Panc1 (cell line): ENCODE results near the gene JAK2. TPM values are rescaled to one million over a fixed set of nuclear protein-coding genes. Genes with fewer than 3 reads are reported as not detected.

ENCODE experiments used
- ATAC-seq: fragments of 200-7000 bp; cut with Tn5 transposase; 2 replicates; pipeline ENCODE4 v1.9.1; 2020; ENCODE audit warnings: mild to moderate bottlenecking, moderate library complexity
- BruUV-seq: library from RNA; stranded (reverse); fragments of 400-500 nt; replicated peaks from 2 replicates; lab custom pipeline; 2021; lab: Mats Ljungman, UMichigan
- CTCF ChIA-PET: fragments of 300-600 bp; sonication (Branson Sonifier 250); formaldehyde crosslinking; loops from one replicate; lab custom pipeline; 2022; ENCODE audit warnings: antibody characterized with exemption; lab: Charles Lee
- POLR2A ChIA-PET: fragments of 300-600 bp; sonication (Branson Sonifier 250); formaldehyde crosslinking; loops from one replicate; lab custom pipeline; 2022; ENCODE audit warnings: antibody characterized with exemption; lab: Charles Lee
- DNase-seq: peaks from one replicate; pipeline ENCODE4 v3.0.0-alpha.2; 2010; ENCODE audit warnings: low read depth, low spot score
- H3K27ac ChIP-seq: 2 replicates; pipeline ENCODE4 v1.5.1; 2011; ENCODE audit warnings: mild to moderate bottlenecking, low read length, inconsistent platforms
- H3K27me3 ChIP-seq: fragments of 200-500 bp; sonication (Bioruptor generic); 2 replicates; pipeline ENCODE4 v1.6.0; 2014; ENCODE audit warnings: low read length, inconsistent platforms; ENCODE audit not compliant: control insufficient read depth, insufficient read depth
- H3K36me3 ChIP-seq: fragments of 200-500 bp; sonication (Bioruptor generic); 2 replicates; pipeline ENCODE4 v1.5.1; 2014; ENCODE audit warnings: inconsistent platforms, mild to moderate bottlenecking, low read length, moderate library complexity; ENCODE audit not compliant: control insufficient read depth, insufficient read depth
- H3K4me1 ChIP-seq: 2 replicates; pipeline ENCODE4 v1.5.1; 2011; ENCODE audit warnings: inconsistent platforms, mild to moderate bottlenecking, low read length, moderate library complexity; ENCODE audit not compliant: control insufficient read depth, insufficient read depth
- H3K4me3 ChIP-seq, 2 experiments: 2 replicates each; pipeline ENCODE4 v1.5.1; 2011 to 2012; ENCODE audit warnings: low read depth in 2 of 2, low read length in 2 of 2, mild to moderate bottlenecking in 2 of 2, inconsistent platforms in 1 of 2, moderate library complexity in 1 of 2
- H3K9me3 ChIP-seq: fragments of 200-500 bp; sonication (Bioruptor generic); 2 replicates; pipeline ENCODE4 v1.5.1; 2014; ENCODE audit warnings: low read depth, mild to moderate bottlenecking, inconsistent platforms, low read length, moderate library complexity; ENCODE audit not compliant: control insufficient read depth, insufficient read depth
- CTCF ChIP-seq: fragments of 450-650 bp; IDR thresholded peaks from 2 replicates; pipeline ENCODE4 v1.5.1; 2017; ENCODE audit warnings: mild to moderate bottlenecking
- POLR2AphosphoS5 ChIP-seq: IDR thresholded peaks from 2 replicates; pipeline ENCODE4 v1.6.1; 2012; ENCODE audit warnings: mild to moderate bottlenecking, low read depth, low read length, moderate library complexity
- SIN3A ChIP-seq: IDR thresholded peaks from 2 replicates; pipeline ENCODE4 v1.6.1; 2012; ENCODE audit warnings: low read depth, mild to moderate bottlenecking, low read length, moderate library complexity, borderline replicate concordance; ENCODE audit not compliant: insufficient read depth
- TCF7L2 ChIP-seq: IDR thresholded peaks from 2 replicates; pipeline ENCODE4 v1.6.1; 2011; ENCODE audit warnings: mild to moderate bottlenecking, low read depth, low read length, inconsistent platforms
- in situ Hi-C: cut with HindIII; loops from 2 replicates; pipeline ENCODE4 v1.10.0; 2016; ENCODE audit warnings: low sequenced_read_pairs, low pct_unique_long_range_greater_than_20kb
- intact Hi-C: fragments of 100-400 bp; cut with micrococcal nuclease; formaldehyde crosslinking; loops from one replicate; pipeline ENCODE4 v1.10.0; 2022; ENCODE audit not compliant: unreplicated experiment
- total RNA-seq: library from RNA; stranded (reverse); gene quantifications from one replicate; pipeline ENCODE4 v1.2.1, GENCODE V29; 2021; ENCODE audit not compliant: unreplicated experiment
- TF ChIP-seq, protein P1 (sequence below), 2 experiments: IDR thresholded peaks; 2 replicates each; pipeline ENCODE4 v1.6.1; 2011 to 2012; ENCODE audit warnings: low read depth in 2 of 2, control low read depth in 1 of 2, low read length in 1 of 2, mild to moderate bottlenecking in 1 of 2, moderate library complexity in 1 of 2; ENCODE audit not compliant: insufficient read depth in 1 of 2

JAK2 gene
- total RNA-seq, 1 experiment from 2014 or later: 2.3 TPM

- H3K4me1 ChIP-seq: no peaks in the 10 kb centered on the region
- in situ Hi-C loops: no loop called here
- intact Hi-C loops: no loop called here
- H3K27ac ChIP-seq: no peak overlapping the region
- H3K36me3 ChIP-seq: no peaks in the 10 kb centered on the region
- CTCF ChIA-PET: no interaction called here
- POLR2A ChIA-PET: no interaction called here
- no peaks in the 10 kb centered on the region for H3K9me3 ChIP-seq
- ATAC-seq (no peak), DNase-seq (no peak)
- no TSS peak for BruUV-seq
- H3K27me3 ChIP-seq: no peaks in the 10 kb centered on the region
- TF ChIP-seq TCF7L2 (no peak), SIN3A (no peak), POLR2AphosphoS5 (no peak), CTCF (no peak)
- TF ChIP-seq, protein P1, sequence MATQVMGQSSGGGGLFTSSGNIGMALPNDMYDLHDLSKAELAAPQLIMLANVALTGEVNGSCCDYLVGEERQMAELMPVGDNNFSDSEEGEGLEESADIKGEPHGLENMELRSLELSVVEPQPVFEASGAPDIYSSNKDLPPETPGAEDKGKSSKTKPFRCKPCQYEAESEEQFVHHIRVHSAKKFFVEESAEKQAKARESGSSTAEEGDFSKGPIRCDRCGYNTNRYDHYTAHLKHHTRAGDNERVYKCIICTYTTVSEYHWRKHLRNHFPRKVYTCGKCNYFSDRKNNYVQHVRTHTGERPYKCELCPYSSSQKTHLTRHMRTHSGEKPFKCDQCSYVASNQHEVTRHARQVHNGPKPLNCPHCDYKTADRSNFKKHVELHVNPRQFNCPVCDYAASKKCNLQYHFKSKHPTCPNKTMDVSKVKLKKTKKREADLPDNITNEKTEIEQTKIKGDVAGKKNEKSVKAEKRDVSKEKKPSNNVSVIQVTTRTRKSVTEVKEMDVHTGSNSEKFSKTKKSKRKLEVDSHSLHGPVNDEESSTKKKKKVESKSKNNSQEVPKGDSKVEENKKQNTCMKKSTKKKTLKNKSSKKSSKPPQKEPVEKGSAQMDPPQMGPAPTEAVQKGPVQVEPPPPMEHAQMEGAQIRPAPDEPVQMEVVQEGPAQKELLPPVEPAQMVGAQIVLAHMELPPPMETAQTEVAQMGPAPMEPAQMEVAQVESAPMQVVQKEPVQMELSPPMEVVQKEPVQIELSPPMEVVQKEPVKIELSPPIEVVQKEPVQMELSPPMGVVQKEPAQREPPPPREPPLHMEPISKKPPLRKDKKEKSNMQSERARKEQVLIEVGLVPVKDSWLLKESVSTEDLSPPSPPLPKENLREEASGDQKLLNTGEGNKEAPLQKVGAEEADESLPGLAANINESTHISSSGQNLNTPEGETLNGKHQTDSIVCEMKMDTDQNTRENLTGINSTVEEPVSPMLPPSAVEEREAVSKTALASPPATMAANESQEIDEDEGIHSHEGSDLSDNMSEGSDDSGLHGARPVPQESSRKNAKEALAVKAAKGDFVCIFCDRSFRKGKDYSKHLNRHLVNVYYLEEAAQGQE (IDR thresholded peaks at IDR 0.05; ENCODE audit: insufficient read depth in 1 of 2, low read depth in 2 of 2, low read length in 1 of 2): no peak
- H3K4me3 ChIP-seq: no peak overlapping the region
Measured at GRCh38 chr9:5113523-5113922, 128.5 kb downstream of the JAK2 start.

GRCh38 chr9:5113994-5114748 is 129.1 kb downstream of the JAK2 start:
- H3K4me1 ChIP-seq: no peaks in the 10 kb centered on the region
- no peak for TF ChIP-seq POLR2AphosphoS5
- TF ChIP-seq SIN3A: no peak
- TF ChIP-seq, protein P1 (IDR thresholded peaks at IDR 0.05; ENCODE audit: insufficient read depth in 1 of 2, low read depth in 2 of 2, low read length in 1 of 2): no peak
- ChIA-PET POLR2A (no interaction called here), CTCF (no interaction called here)
- intact Hi-C loops (no loop called here), in situ Hi-C loops (no loop called here)
- no TSS peak for BruUV-seq
- no peak for DNase-seq
- H3K27ac ChIP-seq: no peak overlapping the region
- no peaks in the 10 kb centered on the region for H3K27me3 ChIP-seq
- no peak overlapping the region for H3K4me3 ChIP-seq
- H3K36me3 ChIP-seq: no peaks in the 10 kb centered on the region
- no peaks in the 10 kb centered on the region for H3K9me3 ChIP-seq
- ATAC-seq: no peak
